ENCODE results near the gene SYTL5.

SYTL5 gene

GRCh38 chrX:38151441-38151840, 145.1 kb downstream of the SYTL5 start:
- no peak for DNase-seq

- no peak for DNase-seq
Observed at GRCh38 chrX:38154340-38154739, 148.0 kb downstream of the SYTL5 start.

GRCh38 chrX:38154818-38155217, 148.5 kb downstream of the SYTL5 start:
- DNase-seq = no peak

- DNase-seq = no peak
Observed at GRCh38 chrX:38156838-38157237, 150.5 kb downstream of the SYTL5 start.

- DNase-seq = no peak
Observed at GRCh38 chrX:38163193-38163592, 156.8 kb downstream of the SYTL5 start.

- no peak for DNase-seq
Observed at GRCh38 chrX:38165023-38165422, 158.7 kb downstream of the SYTL5 start.

GRCh38 chrX:38166478-38167083, 160.2 kb downstream of the SYTL5 start:
- DNase-seq = peak; percentile 12

- no peak for DNase-seq
Observed at GRCh38 chrX:38170556-38170955, 164.2 kb downstream of the SYTL5 start.

GRCh38 chrX:38172596-38172995, 166.2 kb downstream of the SYTL5 start:
- no peak for DNase-seq

- DNase-seq = no peak
Observed at GRCh38 chrX:38175139-38175538, 168.8 kb downstream of the SYTL5 start.

- DNase-seq = no peak
Observed at GRCh38 chrX:38178396-38178795, 172.0 kb downstream of the SYTL5 start.
